Caki2 (cell line): ENCODE results near the gene NR2C2AP. TPM values are rescaled to one million over a fixed set of nuclear protein-coding genes. Genes with fewer than 3 reads are reported as not detected.

Experiments used
- DNase-seq: peaks from one replicate; pipeline ENCODE4 v3.0.0-alpha.2; 2015; ENCODE audit warnings: low read depth
- in situ Hi-C: cut with HindIII; loops from 2 replicates; pipeline ENCODE4 v1.10.0; 2016; ENCODE audit warnings: low sequenced_read_pairs, low pct_unique_long_range_greater_than_20kb, mixed read lengths
- total RNA-seq: library from RNA; depleted of rRNA; stranded (reverse); fragments of >200 nt; shearing (Covaris generic); gene quantifications from 2 replicates; pipeline ENCODE4 v1.2.3, GENCODE V29; 2014; ENCODE audit warnings: low replicate concordance; rRNA removed

The NR2C2AP gene
- total RNA-seq, 1 experiment from 2014 or later: 59.3 TPM

GRCh38 chr19:19165396-19165795 lies 37.8 kb downstream of the NR2C2AP start:
- no peak for DNase-seq
- in situ Hi-C loops: no loop called here

GRCh38 chr19:19162495-19162894 lies 40.7 kb downstream of the NR2C2AP start:
- DNase-seq: no peak
- in situ Hi-C loops: no loop called here

- in situ Hi-C loops: no loop called here
These were observed 42.7 kb downstream of the NR2C2AP start for GRCh38 chr19:19160461-19161035.

GRCh38 chr19:19159534-19159933 lies 43.7 kb downstream of the NR2C2AP start:
- DNase-seq: no peak
- in situ Hi-C loops: no loop called here

More at GRCh38 chr19:19160461-19161035, 42.7 kb downstream of the NR2C2AP start:
- DNase-seq: no peak

GRCh38 chr19:19157808-19158207 lies 45.4 kb downstream of the NR2C2AP start:
- in situ Hi-C loops: no loop called here
- DNase-seq: no peak

- DNase-seq: no peak
- in situ Hi-C loops: no loop called here
These were observed 47.6 kb downstream of the NR2C2AP start for GRCh38 chr19:19155495-19156219.

- no peak for DNase-seq
- in situ Hi-C loops: no loop called here
These were observed 48.3 kb downstream of the NR2C2AP start for GRCh38 chr19:19154768-19155494.

GRCh38 chr19:19152668-19153384 lies 50.4 kb downstream of the NR2C2AP start:
- in situ Hi-C loops: no loop called here
- DNase-seq: no peak

GRCh38 chr19:19151418-19151817 lies 51.8 kb downstream of the NR2C2AP start:
- in situ Hi-C loops: no loop called here
- DNase-seq: no peak

Other genes starting within 250 kb of the NR2C2AP start
- gene SUGP2, start 169.9 kb downstream of the NR2C2AP start, total RNA-seq: 33.4 and 36.5 TPM in 2 replicates
- 84.8 and 99.9 TPM in 2 replicates for gene ARMC6, start 169.8 kb downstream of the NR2C2AP start, total RNA-seq
- gene SLC25A42, start 139.4 kb downstream of the NR2C2AP start, total RNA-seq: 5.1 and 7.8 TPM in 2 replicates
- gene TMEM161A, start 64.9 kb downstream of the NR2C2AP start, total RNA-seq: 32.3 and 34.1 TPM in 2 replicates
- 2.6 TPM in 1 of 2 replicates, not detected in the other for gene MEF2B, start 33.2 kb downstream of the NR2C2AP start, total RNA-seq
- 32.9 and 47.2 TPM in 2 replicates for gene BORCS8, start 11.3 kb downstream of the NR2C2AP start, total RNA-seq
- 81.8 and 96.2 TPM in 2 replicates for gene RFXANK, start 11.2 kb downstream of the NR2C2AP start, total RNA-seq
- not detected in 2 replicates for gene NCAN, start 8.5 kb upstream of the NR2C2AP start, total RNA-seq
- gene TM6SF2, start 69.9 kb upstream of the NR2C2AP start, total RNA-seq: not detected in 2 replicates
- 19.2 and 30.8 TPM in 2 replicates for gene SUGP1, start 117.1 kb upstream of the NR2C2AP start, total RNA-seq
- gene MAU2, start 117.4 kb upstream of the NR2C2AP start, total RNA-seq: 13.0 and 36.3 TPM in 2 replicates
- 29.2 and 35.1 TPM in 2 replicates for gene GATAD2A, start 202.3 kb upstream of the NR2C2AP start, total RNA-seq